IMR-90 (cell line): ENCODE data around the gene HHLA2. TPM values are rescaled to one million over a fixed set of nuclear protein-coding genes. Genes with fewer than 3 reads are reported as not detected.

Experiments
- ATAC-seq: fragments of 200-7000 bp; cut with Tn5 transposase; 2 replicates; pipeline ENCODE4 v1.9.1; 2020; ENCODE audit warnings: low read depth, mild to moderate bottlenecking, moderate library complexity
- BruUV-seq: library from RNA; stranded (reverse); fragments of 400-500 nt; replicated peaks from 2 replicates; lab custom pipeline; 2021; lab: Mats Ljungman, UMichigan
- CTCF ChIA-PET: fragments of 300-600 bp; formaldehyde crosslinking; extraction: SDS; loops from one replicate; lab custom pipeline; 2021; ENCODE audit warnings: antibody characterized with exemption; lab: Yijun Ruan, JAX
- POLR2A ChIA-PET: fragments of 300-600 bp; sonication (Branson Sonifier 250); formaldehyde crosslinking; loops from one replicate; lab custom pipeline; 2022; ENCODE audit warnings: antibody characterized with exemption; ENCODE audit not compliant: unreplicated experiment; lab: Charles Lee
- DNase-seq: peaks from one replicate; pipeline ENCODE4 v3.0.0; 2013
- H2AFZ ChIP-seq: replicated peaks from 2 replicates; pipeline ENCODE3; 2013; ENCODE audit warnings: low read length, mild to moderate bottlenecking; ENCODE audit not compliant: poor library complexity
- H2AK5ac ChIP-seq: 2 replicates; pipeline ENCODE4 v1.6.1; 2013; ENCODE audit warnings: low read depth, low read length, inconsistent platforms
- H2AK9ac ChIP-seq: replicated peaks from 2 replicates; pipeline ENCODE3; 2013; ENCODE audit warnings: mild to moderate bottlenecking, low read depth, low read length, moderate library complexity; ENCODE audit not compliant: poor library complexity
- H2BK120ac ChIP-seq: 2 replicates; pipeline ENCODE4 v1.6.1; 2013; ENCODE audit warnings: low read depth, low read length, inconsistent platforms
- H2BK15ac ChIP-seq: 3 replicates; pipeline ENCODE4 v1.6.1; 2013; ENCODE audit warnings: low read depth, low read length, inconsistent platforms
- H2BK20ac ChIP-seq: 2 replicates; pipeline ENCODE4 v1.6.1; 2013; ENCODE audit warnings: low read depth, mild to moderate bottlenecking, inconsistent platforms, low read length, moderate library complexity
- H2BK5ac ChIP-seq: 2 replicates; pipeline ENCODE4 v1.6.1; 2013; ENCODE audit warnings: mild to moderate bottlenecking, low read depth, low read length, inconsistent platforms; ENCODE audit not compliant: poor library complexity, severe bottlenecking
- H3K14ac ChIP-seq: replicated peaks from 2 replicates; pipeline ENCODE4 v1.6.1; 2013; ENCODE audit warnings: low read depth, low read length, inconsistent platforms
- H3K18ac ChIP-seq: 2 replicates; pipeline ENCODE4 v1.6.1; 2013; ENCODE audit warnings: low read depth, low read length, control low read depth
- H3K23ac ChIP-seq: 2 replicates; pipeline ENCODE4 v1.6.1; 2013; ENCODE audit warnings: low read depth, low read length, inconsistent platforms
- H3K27ac ChIP-seq: 2 replicates; pipeline ENCODE4 v1.5.1; 2013; ENCODE audit warnings: mild to moderate bottlenecking, control low read depth, low read length; ENCODE audit not compliant: insufficient read depth
- H3K27me3 ChIP-seq: 2 replicates; pipeline ENCODE4 v1.6.1; 2013; ENCODE audit warnings: low read length; ENCODE audit not compliant: control insufficient read depth, insufficient read depth
- H3K36me3 ChIP-seq: 2 replicates; pipeline ENCODE4 v1.6.1; 2013; ENCODE audit warnings: low read length, mixed read lengths; ENCODE audit not compliant: control insufficient read depth, insufficient read depth
- H3K4ac ChIP-seq: 2 replicates; pipeline ENCODE4 v1.6.1; 2013; ENCODE audit warnings: low read depth, low read length, inconsistent platforms
- H3K4me1 ChIP-seq: 2 replicates; pipeline ENCODE4 v1.6.1; 2013; ENCODE audit warnings: low read length, mixed read lengths; ENCODE audit not compliant: control insufficient read depth, insufficient read depth
- H3K4me2 ChIP-seq: 2 replicates; pipeline ENCODE4 v1.6.1; 2013; ENCODE audit warnings: low read depth, mild to moderate bottlenecking, control low read depth, low read length, moderate library complexity
- H3K4me3 ChIP-seq: 2 replicates; pipeline ENCODE4 v1.5.1; 2013; ENCODE audit warnings: low read depth, mild to moderate bottlenecking, control low read depth, low read length, moderate library complexity; ENCODE audit not compliant: insufficient read depth
- H3K56ac ChIP-seq: 2 replicates; pipeline ENCODE4 v1.6.1; 2013; ENCODE audit warnings: low read length, inconsistent platforms; ENCODE audit not compliant: insufficient read depth; ENCODE audit errors: extremely low read depth
- H3K79me1 ChIP-seq, 2 experiments: 2 replicates each; pipeline ENCODE4 v1.6.1; 2013; ENCODE audit warnings: low read length in 2 of 2, inconsistent platforms in 1 of 2, low read depth in 1 of 2
- H3K9ac ChIP-seq: 2 replicates; pipeline ENCODE4 v1.6.1; 2013; ENCODE audit warnings: low read depth, low read length, control low read depth
- H3K9me1 ChIP-seq: 2 replicates; pipeline ENCODE4 v1.6.1; 2013; ENCODE audit warnings: low read length, inconsistent platforms; ENCODE audit not compliant: insufficient read depth
- H3K9me3 ChIP-seq: 2 replicates; pipeline ENCODE4 v1.6.1; 2013; ENCODE audit warnings: low read length; ENCODE audit not compliant: control insufficient read depth, insufficient read depth
- H4K20me1 ChIP-seq: 2 replicates; pipeline ENCODE4 v1.6.1; 2013; ENCODE audit warnings: low read length, inconsistent platforms; ENCODE audit not compliant: insufficient read depth
- H4K5ac ChIP-seq: 2 replicates; pipeline ENCODE4 v1.6.1; 2013; ENCODE audit warnings: mild to moderate bottlenecking, low read depth, low read length, control low read depth
- H4K8ac ChIP-seq, 2 experiments: 2 replicates each; pipeline ENCODE4 v1.6.1; 2013; ENCODE audit warnings: low read depth in 2 of 2, low read length in 2 of 2, control low read depth in 1 of 2, inconsistent platforms in 1 of 2
- H4K91ac ChIP-seq: 2 replicates; pipeline ENCODE4 v1.6.1; 2013; ENCODE audit warnings: low read depth, low read length, inconsistent platforms; ENCODE audit not compliant: insufficient read depth
- CTCF ChIP-seq: conservative IDR thresholded peaks from 2 replicates; pipeline ENCODE4 v1.5.1; 2012; ENCODE audit warnings: mild to moderate bottlenecking, low read depth, low read length, improper control_type of control experiment
- MAFK ChIP-seq: IDR thresholded peaks from 2 replicates; pipeline ENCODE4 v1.6.1; 2012; ENCODE audit warnings: low read depth, low read length, improper control_type of control experiment
- USF2 ChIP-seq: fragments of 150-350 bp; IDR thresholded peaks from 2 replicates; pipeline ENCODE4 v1.6.1; 2017; ENCODE audit warnings: mild to moderate bottlenecking, antibody characterized with exemption, low read length, low read depth
- WGBS, 2 experiments: methylation state at CpG; one replicate each; pipeline versions ENCODE4 v1.1.5 to v1.1.7; 2013; ENCODE audit warnings: missing lambda C conversion rate in 2 of 2; ENCODE audit not compliant: insufficient read length in 1 of 2; ENCODE audit errors: extremely low coverage in 2 of 2; 5-methylcytosine and 5-hydroxymethylcytosine counted together
- dilution Hi-C: fragments of 300-500 bp; cut with HindIII; formaldehyde crosslinking; loops from one replicate; pipeline ENCODE4 v1.14.3; 2018; ENCODE audit warnings: low sequenced_read_pairs; ENCODE audit not compliant: unreplicated experiment
- in situ Hi-C: fragments of 300-500 bp; cut with MboI; formaldehyde crosslinking; loops from 3 replicates; pipeline ENCODE4 v1.14.3; 2019; ENCODE audit warnings: low sequenced_read_pairs, inconsistent platforms, mixed read lengths
- intact Hi-C: fragments of 100-400 bp; cut with micrococcal nuclease; formaldehyde crosslinking; loops from 2 replicates; pipeline ENCODE4 v1.10.0; 2022
- polyA plus RNA-seq, 3 experiments: library from polyadenylated mRNA; depleted of rRNA; stranded (reverse); fragments of >200 nt; gene quantifications; 2 replicates each; pipeline ENCODE4 v1.2.3, GENCODE V29; 2012; ENCODE audit warnings: low replicate concordance in 1 of 3
- total RNA-seq: library from RNA; depleted of rRNA; stranded (reverse); fragments of >200 nt; gene quantifications from 2 replicates; pipeline ENCODE4 v1.2.3, GENCODE V29; 2012

HHLA2 gene
- total and polyA plus RNA-seq, 2 of the 4 experiments (the other 2 are of a cell fraction): not detected

- Histone ChIP-seq H4K91ac (no peak overlapping the region), H2AK9ac (no peak overlapping the region), H3K9ac (no peak overlapping the region), H2BK120ac (no peak overlapping the region), H3K27ac (no peak overlapping the region), H3K79me1 (no peaks in the 10 kb centered on the region), H4K8ac (no peak overlapping the region), H4K5ac (no peak overlapping the region), H3K4me2 (no peak overlapping the region), H3K27me3 (no peaks in the 10 kb centered on the region), H3K14ac (no peak overlapping the region), H2AK5ac (no peak overlapping the region), H3K4ac (no peak overlapping the region), H3K9me3 (peaks cover 5% of the 10 kb centered on the region), H3K36me3 (no peaks in the 10 kb centered on the region), H2AFZ (no peak overlapping the region), H2BK15ac (no peak overlapping the region), H2BK20ac (no peak overlapping the region), H3K4me3 (no peak overlapping the region), H3K18ac (no peak overlapping the region), H4K20me1 (no peaks in the 10 kb centered on the region), H2BK5ac (no peak overlapping the region), H3K23ac (no peak overlapping the region), H3K9me1 (no peaks in the 10 kb centered on the region), H3K56ac (no peak overlapping the region), H3K4me1 (no peaks in the 10 kb centered on the region)
- in situ Hi-C loops (no loop called here), intact Hi-C loops (no loop called here), dilution Hi-C loops (no loop called here)
- no TSS peak for BruUV-seq
- no peak for ATAC-seq
- CTCF ChIA-PET: interaction anchor here (1.0 kb wide), 1 partner anchor 9 kb away, joined by 3 read pairs; no protein-coding TSS in a partner anchor
- WGBS, 2 experiments: no CpG with 5 or more reads among the region's 2 CpGs
- DNase-seq: no peak
- TF ChIP-seq USF2 (no peak), CTCF (no peak), MAFK (no peak)
- POLR2A ChIA-PET: no interaction called here
These were observed 12.4 kb upstream of the HHLA2 start for GRCh38 chr3:108283989-108284388.
